K562 (cell line): Measurements from ENCODE around the gene FES. TPM values are rescaled to one million over a fixed set of nuclear protein-coding genes. Genes with fewer than 3 reads are reported as not detected.

Experiments used
- ARID1B ChIP-seq: fragments of 450-650 bp; IDR thresholded peaks from 2 replicates; pipeline ENCODE4 v1.6.1; 2016; ENCODE audit warnings: antibody characterized with exemption, mild to moderate bottlenecking, inconsistent platforms
- CREM ChIP-seq: IDR thresholded peaks from 2 replicates; pipeline ENCODE4 v1.6.1; 2014; ENCODE audit warnings: antibody characterized with exemption, low read depth
- EWSR1 ChIP-seq: fragments of 450-650 bp; IDR thresholded peaks from 2 replicates; pipeline ENCODE4 v1.6.1; 2018; ENCODE audit warnings: borderline replicate concordance, mild to moderate bottlenecking, low read depth, moderate library complexity; ENCODE audit not compliant: partially characterized antibody
- HDAC2 ChIP-seq: fragments of 450-650 bp; IDR thresholded peaks from 2 replicates; pipeline ENCODE4 v1.6.1; 2016; ENCODE audit warnings: mild to moderate bottlenecking
- MCM3 ChIP-seq: fragments of 450-650 bp; IDR thresholded peaks from 2 replicates; pipeline ENCODE4 v1.6.1; 2016
- NONO ChIP-seq, 2 experiments: fragments of 200-400 bp in 1 of 2; fragments of 450-650 bp in 1 of 2; formaldehyde crosslinking in 1 of 2; IDR thresholded peaks; 2 replicates each; pipeline ENCODE4 v1.6.1; 2017; ENCODE audit warnings: low read depth in 2 of 2, mild to moderate bottlenecking in 2 of 2, moderate library complexity in 2 of 2, low read length in 1 of 2
- RAD21 ChIP-seq, 2 experiments: fragments of 250-450 bp in 1 of 2; fragments of 450-650 bp in 1 of 2; sonication (Bioruptor Pico) in 1 of 2; formaldehyde crosslinking in 1 of 2; IDR thresholded peaks in 1 of 2; conservative IDR thresholded peaks in 1 of 2; 2 replicates each; pipeline versions ENCODE4 v1.4.0 to v1.8.0; 2020 to 2022; ENCODE audit warnings: mild to moderate bottlenecking in 2 of 2, moderate library complexity in 1 of 2
- SP1 ChIP-seq: sonication (generic); formaldehyde crosslinking; IDR thresholded peaks from 2 replicates; pipeline ENCODE4 v1.8.1; 2022; ENCODE audit warnings: mild to moderate bottlenecking, missing genetic modification reagents
- U2AF2 ChIP-seq: fragments of 200-400 bp; formaldehyde crosslinking; optimal IDR thresholded peaks from 2 replicates; pipeline ENCODE3; 2017; ENCODE audit warnings: low read depth, mild to moderate bottlenecking, low read length
- ZNF766 ChIP-seq: fragments of 200-800 bp; sonication (Bioruptor generic); conservative IDR thresholded peaks from 2 replicates; pipeline ENCODE4 v1.6.1; 2016; ENCODE audit warnings: missing genetic modification characterization, missing compliant biosample characterization
- ZNF79 ChIP-seq: fragments of 250-450 bp; sonication (Bioruptor Pico); IDR thresholded peaks from 2 replicates; pipeline ENCODE4 v1.4.0; 2020; ENCODE audit warnings: low read depth, mild to moderate bottlenecking, moderate library complexity
- polyA plus RNA-seq, 8 experiments: library from polyadenylated mRNA; depleted of rRNA in 4 of 8; stranded (reverse) in 5 of 8; unstranded in 3 of 8; fragments of >200 nt; fragmentation: Nextera tagmentation in 2 of 8; fragmentation: Illumina TruSeq in 1 of 8; extraction: Ambion mirVana in 2 of 8; extraction: Trizol in 1 of 8; gene quantifications; 2 replicates each; pipeline versions ENCODE4 v1.2.1 to v1.2.3, GENCODE V29; 2011 to 2014; ENCODE audit warnings: inconsistent platforms in 1 of 8, missing spikeins in 1 of 8
- total RNA-seq, 7 experiments: library from RNA; depleted of rRNA in 6 of 7; stranded (reverse); fragments of >200 nt in 6 of 7; fragmentation: Illumina TruSeq in 2 of 7; extraction: Trizol in 2 of 7; gene quantifications; 2 replicates each; pipeline versions ENCODE4 v1.2.1 to v1.2.3, GENCODE V29; 2011 to 2021; ENCODE audit warnings: low replicate concordance in 1 of 7
- TF ChIP-seq, protein P1 (sequence below): fragments of 200-800 bp; sonication (Bioruptor generic); IDR thresholded peaks from 2 replicates; pipeline ENCODE4 v1.6.1; 2016; ENCODE audit warnings: missing genetic modification characterization, missing compliant biosample characterization
- TF ChIP-seq, protein P2 (sequence below): fragments of 450-650 bp; IDR thresholded peaks from one replicate; pipeline ENCODE4 v1.6.1; 2018; ENCODE audit warnings: mild to moderate bottlenecking, moderate library complexity; ENCODE audit not compliant: partially characterized antibody
- TF ChIP-seq, protein P3 (sequence below): sonication (generic); formaldehyde crosslinking; IDR thresholded peaks from 2 replicates; pipeline ENCODE4 v1.5.0; 2020; ENCODE audit warnings: missing genetic modification reagents
- TF ChIP-seq, protein P4 (sequence below), 2 experiments: IDR thresholded peaks; 2 replicates each; pipeline ENCODE4 v1.6.1; 2011; ENCODE audit warnings: borderline replicate concordance in 1 of 2, control low read depth in 1 of 2, low read depth in 1 of 2, low read length in 1 of 2, mild to moderate bottlenecking in 1 of 2, mixed read lengths in 1 of 2, moderate library complexity in 1 of 2; ENCODE audit not compliant: insufficient read depth in 1 of 2, insufficient read length in 1 of 2, poor library complexity in 1 of 2, severe bottlenecking in 1 of 2; ENCODE audit errors: extremely low read depth in 1 of 2

Gene FES
- total and polyA plus RNA-seq, 9 of the 15 experiments (the other 6 are each of a cell fraction or from before 2014, with no cell fraction given): 0.38 to 2.6 (median 0.82) TPM

DNA sequence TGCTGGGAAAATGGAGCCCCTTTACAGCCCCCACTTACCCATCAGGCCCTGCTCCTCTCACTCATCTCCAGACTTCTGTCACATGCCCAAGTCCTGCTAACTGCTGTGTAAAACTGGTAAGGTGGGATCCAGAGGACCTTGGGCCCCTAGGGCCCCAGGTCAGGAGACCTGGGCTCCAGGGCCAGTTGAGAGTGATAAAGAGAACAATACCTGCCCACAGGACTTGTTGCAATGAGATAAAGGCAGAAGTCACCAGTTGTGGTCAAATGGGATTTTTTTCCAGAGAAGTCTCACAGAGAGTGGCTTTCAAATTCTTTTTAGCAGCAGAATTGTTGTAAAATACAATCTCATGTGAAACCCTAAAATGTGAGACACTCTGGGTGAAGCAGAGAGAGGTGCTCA, 15.2 kb upstream of the FES start (continued):
- TF ChIP-seq, protein P1, sequence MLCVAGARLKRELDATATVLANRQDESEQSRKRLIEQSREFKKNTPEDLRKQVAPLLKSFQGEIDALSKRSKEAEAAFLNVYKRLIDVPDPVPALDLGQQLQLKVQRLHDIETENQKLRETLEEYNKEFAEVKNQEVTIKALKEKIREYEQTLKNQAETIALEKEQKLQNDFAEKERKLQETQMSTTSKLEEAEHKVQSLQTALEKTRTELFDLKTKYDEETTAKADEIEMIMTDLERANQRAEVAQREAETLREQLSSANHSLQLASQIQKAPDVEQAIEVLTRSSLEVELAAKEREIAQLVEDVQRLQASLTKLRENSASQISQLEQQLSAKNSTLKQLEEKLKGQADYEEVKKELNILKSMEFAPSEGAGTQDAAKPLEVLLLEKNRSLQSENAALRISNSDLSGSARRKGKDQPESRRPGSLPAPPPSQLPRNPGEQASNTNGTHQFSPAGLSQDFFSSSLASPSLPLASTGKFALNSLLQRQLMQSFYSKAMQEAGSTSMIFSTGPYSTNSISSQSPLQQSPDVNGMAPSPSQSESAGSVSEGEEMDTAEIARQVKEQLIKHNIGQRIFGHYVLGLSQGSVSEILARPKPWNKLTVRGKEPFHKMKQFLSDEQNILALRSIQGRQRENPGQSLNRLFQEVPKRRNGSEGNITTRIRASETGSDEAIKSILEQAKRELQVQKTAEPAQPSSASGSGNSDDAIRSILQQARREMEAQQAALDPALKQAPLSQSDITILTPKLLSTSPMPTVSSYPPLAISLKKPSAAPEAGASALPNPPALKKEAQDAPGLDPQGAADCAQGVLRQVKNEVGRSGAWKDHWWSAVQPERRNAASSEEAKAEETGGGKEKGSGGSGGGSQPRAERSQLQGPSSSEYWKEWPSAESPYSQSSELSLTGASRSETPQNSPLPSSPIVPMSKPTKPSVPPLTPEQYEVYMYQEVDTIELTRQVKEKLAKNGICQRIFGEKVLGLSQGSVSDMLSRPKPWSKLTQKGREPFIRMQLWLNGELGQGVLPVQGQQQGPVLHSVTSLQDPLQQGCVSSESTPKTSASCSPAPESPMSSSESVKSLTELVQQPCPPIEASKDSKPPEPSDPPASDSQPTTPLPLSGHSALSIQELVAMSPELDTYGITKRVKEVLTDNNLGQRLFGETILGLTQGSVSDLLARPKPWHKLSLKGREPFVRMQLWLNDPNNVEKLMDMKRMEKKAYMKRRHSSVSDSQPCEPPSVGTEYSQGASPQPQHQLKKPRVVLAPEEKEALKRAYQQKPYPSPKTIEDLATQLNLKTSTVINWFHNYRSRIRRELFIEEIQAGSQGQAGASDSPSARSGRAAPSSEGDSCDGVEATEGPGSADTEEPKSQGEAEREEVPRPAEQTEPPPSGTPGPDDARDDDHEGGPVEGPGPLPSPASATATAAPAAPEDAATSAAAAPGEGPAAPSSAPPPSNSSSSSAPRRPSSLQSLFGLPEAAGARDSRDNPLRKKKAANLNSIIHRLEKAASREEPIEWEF: 0 out of 2 replicates have a peak, but pooled peaks have one; percentile 21
- TF ChIP-seq MCM3 (no peak), ZNF766 (CRISPR knock-in tag) (peak; percentile 77; the same call in 1 of the 2 replicates), ZNF79 (CRISPR knock-in tag) (no peak), RAD21 (CRISPR knock-in tag; conservative IDR thresholded peaks at IDR 0.05 in 1 of 2, IDR thresholded peaks at IDR 0.05 in 1 of 2) (peak in 1 of 2 experiments; percentile 8; a peak in 1 of 4 replicates), HDAC2 (0 out of 2 replicates have a peak, but pooled peaks have one; percentile 1), NONO (IDR thresholded peaks at IDR 0.05; ENCODE audit: low read depth in 2 of 2, low read length in 1 of 2) (0 out of 4 replicates have a peak, but pooled peaks of 1 of the 2 experiments have one; percentile 17), U2AF2 (no peak), CREM (0 out of 2 replicates have a peak, but pooled peaks have one; percentile 5), ARID1B (peak; percentile 68), EWSR1 (no peak), SP1 (CRISPR knock-in tag) (peak; percentile 20; the same call in 1 of the 2 replicates)
- TF ChIP-seq, protein P2, sequence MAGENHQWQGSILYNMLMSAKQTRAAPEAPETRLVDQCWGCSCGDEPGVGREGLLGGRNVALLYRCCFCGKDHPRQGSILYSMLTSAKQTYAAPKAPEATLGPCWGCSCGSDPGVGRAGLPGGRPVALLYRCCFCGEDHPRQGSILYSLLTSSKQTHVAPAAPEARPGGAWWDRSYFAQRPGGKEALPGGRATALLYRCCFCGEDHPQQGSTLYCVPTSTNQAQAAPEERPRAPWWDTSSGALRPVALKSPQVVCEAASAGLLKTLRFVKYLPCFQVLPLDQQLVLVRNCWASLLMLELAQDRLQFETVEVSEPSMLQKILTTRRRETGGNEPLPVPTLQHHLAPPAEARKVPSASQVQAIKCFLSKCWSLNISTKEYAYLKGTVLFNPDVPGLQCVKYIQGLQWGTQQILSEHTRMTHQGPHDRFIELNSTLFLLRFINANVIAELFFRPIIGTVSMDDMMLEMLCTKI: no peak
- TF ChIP-seq, protein P3, sequence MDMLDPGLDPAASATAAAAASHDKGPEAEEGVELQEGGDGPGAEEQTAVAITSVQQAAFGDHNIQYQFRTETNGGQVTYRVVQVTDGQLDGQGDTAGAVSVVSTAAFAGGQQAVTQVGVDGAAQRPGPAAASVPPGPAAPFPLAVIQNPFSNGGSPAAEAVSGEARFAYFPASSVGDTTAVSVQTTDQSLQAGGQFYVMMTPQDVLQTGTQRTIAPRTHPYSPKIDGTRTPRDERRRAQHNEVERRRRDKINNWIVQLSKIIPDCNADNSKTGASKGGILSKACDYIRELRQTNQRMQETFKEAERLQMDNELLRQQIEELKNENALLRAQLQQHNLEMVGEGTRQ (CRISPR knock-in tag): 0 out of 2 replicates have a peak, but pooled peaks have one; percentile 34
- TF ChIP-seq, protein P4, sequence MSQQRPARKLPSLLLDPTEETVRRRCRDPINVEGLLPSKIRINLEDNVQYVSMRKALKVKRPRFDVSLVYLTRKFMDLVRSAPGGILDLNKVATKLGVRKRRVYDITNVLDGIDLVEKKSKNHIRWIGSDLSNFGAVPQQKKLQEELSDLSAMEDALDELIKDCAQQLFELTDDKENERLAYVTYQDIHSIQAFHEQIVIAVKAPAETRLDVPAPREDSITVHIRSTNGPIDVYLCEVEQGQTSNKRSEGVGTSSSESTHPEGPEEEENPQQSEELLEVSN (IDR thresholded peaks at IDR 0.05; ENCODE audit: borderline replicate concordance in 1 of 2, extremely low read depth in 1 of 2, insufficient read depth in 1 of 2, insufficient read length in 1 of 2, low read depth in 1 of 2, low read length in 1 of 2, poor library complexity in 1 of 2, severe bottlenecking in 1 of 2): peak in 1 of 2 experiments; percentile 5
